Ectodermal cell (in vitro differentiated cells): ENCODE measurements around the gene SIRT7. TPM values are rescaled to one million over a fixed set of nuclear protein-coding genes. Genes with fewer than 3 reads are reported as not detected.

Source experiments
- H3K27ac ChIP-seq: 2 replicates; pipeline ENCODE4 v1.7.0; 2013; ENCODE audit warnings: mild to moderate bottlenecking, low read depth, low read length; ENCODE audit not compliant: insufficient read depth, poor library complexity, severe bottlenecking
- H3K27me3 ChIP-seq: 2 replicates; pipeline ENCODE4 v1.7.0; 2013; ENCODE audit warnings: mild to moderate bottlenecking, low read length; ENCODE audit not compliant: insufficient read depth, control insufficient read depth, poor library complexity, severe bottlenecking
- H3K36me3 ChIP-seq: one replicate; pipeline ENCODE4 v1.7.0; 2013; ENCODE audit warnings: low read length; ENCODE audit not compliant: control insufficient read depth, insufficient read depth
- H3K4me1 ChIP-seq: one replicate; pipeline ENCODE4 v1.7.0; 2013; ENCODE audit warnings: low read length; ENCODE audit not compliant: control insufficient read depth, insufficient read depth
- H3K4me3 ChIP-seq: 2 replicates; pipeline ENCODE4 v1.7.0; 2013; ENCODE audit warnings: low read depth, low read length, control low read depth; ENCODE audit not compliant: insufficient read depth
- H3K9me3 ChIP-seq: 2 replicates; pipeline ENCODE4 v1.7.0; 2013; ENCODE audit warnings: mild to moderate bottlenecking, low read length, moderate library complexity; ENCODE audit not compliant: control insufficient read depth
- WGBS, 2 experiments: methylation state at CpG; one replicate each; pipeline ENCODE4 v1.1.7; 2013; ENCODE audit warnings: missing lambda C conversion rate in 2 of 2; 5-methylcytosine and 5-hydroxymethylcytosine counted together
- polyA plus RNA-seq, 4 experiments: library from polyadenylated mRNA; stranded (reverse); fragments of 50-300 nt; gene quantifications; one replicate each; pipeline ENCODE4 v1.2.3, GENCODE V29; 2013

SIRT7 gene, protein sequence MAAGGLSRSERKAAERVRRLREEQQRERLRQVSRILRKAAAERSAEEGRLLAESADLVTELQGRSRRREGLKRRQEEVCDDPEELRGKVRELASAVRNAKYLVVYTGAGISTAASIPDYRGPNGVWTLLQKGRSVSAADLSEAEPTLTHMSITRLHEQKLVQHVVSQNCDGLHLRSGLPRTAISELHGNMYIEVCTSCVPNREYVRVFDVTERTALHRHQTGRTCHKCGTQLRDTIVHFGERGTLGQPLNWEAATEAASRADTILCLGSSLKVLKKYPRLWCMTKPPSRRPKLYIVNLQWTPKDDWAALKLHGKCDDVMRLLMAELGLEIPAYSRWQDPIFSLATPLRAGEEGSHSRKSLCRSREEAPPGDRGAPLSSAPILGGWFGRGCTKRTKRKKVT
- 16.9 TPM for polyA plus RNA-seq (2013, experiment 1 of 4)
- polyA plus RNA-seq (2013, experiment 2 of 4), result 17.6 TPM
- polyA plus RNA-seq (2013, experiment 3 of 4), result 14.1 TPM
- polyA plus RNA-seq (2013, experiment 4 of 4), result 19.3 TPM

DNA sequence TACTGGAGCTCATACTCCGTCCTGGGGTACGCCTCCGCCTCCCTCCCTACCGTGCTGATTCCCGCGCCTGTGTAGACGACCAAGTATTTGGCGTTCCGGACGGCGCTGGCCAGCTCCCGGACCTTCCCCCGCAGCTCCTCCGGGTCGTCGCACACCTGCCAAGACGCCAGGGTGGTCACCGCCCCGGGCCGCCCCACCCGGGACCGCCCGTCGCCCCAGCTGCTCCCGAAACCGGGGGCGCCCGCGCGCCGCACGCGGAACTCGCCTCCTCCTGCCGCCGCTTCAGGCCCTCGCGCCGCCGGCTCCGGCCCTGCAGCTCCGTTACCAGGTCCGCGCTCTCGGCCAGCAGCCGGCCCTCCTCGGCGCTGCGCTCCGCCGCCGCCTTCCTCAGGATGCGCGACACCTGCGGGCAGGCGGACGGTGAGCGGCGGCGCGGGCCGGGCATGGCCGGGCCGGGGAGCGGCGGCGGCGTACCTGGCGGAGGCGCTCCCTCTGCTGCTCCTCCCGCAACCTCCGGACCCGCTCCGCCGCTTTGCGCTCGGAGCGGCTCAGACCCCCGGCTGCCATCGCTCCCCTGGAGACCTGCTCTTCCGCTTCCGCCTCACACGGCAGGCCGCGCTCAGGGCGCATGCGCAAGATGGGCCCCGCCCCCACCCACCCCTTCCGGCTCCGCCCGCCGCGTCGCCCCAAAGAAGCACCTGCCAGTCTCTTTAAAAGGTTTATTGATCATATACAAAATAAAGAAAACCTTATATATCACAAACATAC is at the start of gene SIRT7:
Gene SIRT7, minus strand, starts transcription at position 612 of the 768 bp plus-strand sequence. Its CDS starts 45 bp downstream, at position 567.
- 1% methylated on average over 88 to 94 of the region's 94 CpGs for WGBS, 2 experiments
- H3K4me1 ChIP-seq, result peaks cover 6% of the 10 kb centered on the region
- peaks cover 12% of the 10 kb centered on the region for H3K36me3 ChIP-seq
- no peaks in the 10 kb centered on the region for H3K9me3 ChIP-seq
- no peak within 1 kb of the TSS for H3K27ac ChIP-seq
- peak within 1 kb of the TSS; percentile 81 for H3K4me3 ChIP-seq
- H3K27me3 ChIP-seq, result no peaks in the 10 kb centered on the region

DNA sequence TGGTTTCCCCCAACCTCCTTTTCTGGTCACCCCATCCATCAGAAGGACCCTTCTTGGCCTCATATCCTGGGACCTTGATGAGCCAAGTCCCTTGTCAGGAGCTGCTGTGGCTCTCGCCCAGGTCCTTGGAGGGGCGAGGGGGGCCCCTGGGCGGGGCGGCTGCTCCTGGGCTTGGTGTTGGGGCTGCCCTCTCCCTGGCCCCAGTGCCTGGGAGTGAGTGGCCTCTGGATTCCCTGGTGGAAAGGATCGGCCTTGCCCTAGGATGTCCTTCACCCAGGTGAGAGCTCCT is 49.2 kb upstream of the SIRT7 start:
- Histone ChIP-seq H3K4me1 (peaks cover 21% of the 10 kb centered on the region), H3K9me3 (no peaks in the 10 kb centered on the region), H3K36me3 (no peaks in the 10 kb centered on the region), H3K27ac (no peak overlapping the region), H3K27me3 (peaks cover 52% of the 10 kb centered on the region), H3K4me3 (no peak overlapping the region)
- 71% methylated on average over 5 of the region's 5 CpGs for WGBS, 2 experiments

DNA sequence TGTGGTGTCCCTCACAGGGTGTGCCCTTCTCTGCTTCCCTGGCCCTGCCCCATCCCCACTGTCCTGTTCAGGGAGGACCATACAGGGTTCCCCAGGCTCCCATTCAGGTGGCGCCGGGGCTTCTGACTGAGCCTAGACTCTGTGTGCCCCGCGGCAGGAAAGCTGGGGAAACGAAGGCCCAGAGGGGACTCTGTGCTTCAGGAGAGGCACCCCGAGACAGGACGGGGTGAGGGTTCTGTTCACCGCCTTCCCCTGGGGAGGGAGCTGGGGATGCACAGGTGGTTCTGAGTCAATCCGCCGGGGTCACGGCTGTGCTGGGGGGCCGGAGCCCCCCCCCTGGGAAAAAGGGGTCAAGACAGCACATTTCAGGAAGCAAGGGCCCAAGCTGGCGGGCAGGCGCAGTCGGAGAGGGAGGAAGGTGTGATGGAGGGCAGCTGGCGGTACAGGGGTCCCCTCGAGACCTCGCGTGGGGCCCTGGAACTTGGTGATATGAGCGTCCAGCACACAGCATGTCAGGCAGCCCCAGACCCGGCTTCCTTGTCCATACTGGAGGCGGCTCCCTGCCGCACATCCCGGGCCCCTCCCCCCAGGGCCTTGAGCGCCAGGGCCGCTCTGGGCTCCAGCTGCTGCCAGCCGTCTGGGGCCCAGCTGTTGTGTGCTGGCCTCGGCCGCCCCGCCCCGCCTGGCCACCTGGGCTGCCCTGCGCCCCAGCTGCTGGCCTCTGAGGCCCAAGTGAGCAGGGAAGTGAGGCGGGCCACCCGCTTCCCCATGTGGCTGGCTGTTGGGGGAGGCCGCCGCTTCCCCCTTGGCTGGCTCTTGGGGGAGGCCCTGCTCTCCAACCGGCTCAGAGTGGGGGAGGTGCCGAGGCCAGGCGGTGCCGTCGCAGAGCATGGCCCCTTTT is 48.6 kb upstream of the SIRT7 start:
- H3K4me3 ChIP-seq, result no peak overlapping the region
- H3K27me3 ChIP-seq, result peaks cover 58% of the 10 kb centered on the region
- H3K27ac ChIP-seq, result no peak overlapping the region
- 58% methylated on average over 41 of the region's 41 CpGs for WGBS, 2 experiments
- no peaks in the 10 kb centered on the region for H3K36me3 ChIP-seq
- no peaks in the 10 kb centered on the region for H3K9me3 ChIP-seq
- H3K4me1 ChIP-seq, result peaks cover 27% of the 10 kb centered on the region

DNA sequence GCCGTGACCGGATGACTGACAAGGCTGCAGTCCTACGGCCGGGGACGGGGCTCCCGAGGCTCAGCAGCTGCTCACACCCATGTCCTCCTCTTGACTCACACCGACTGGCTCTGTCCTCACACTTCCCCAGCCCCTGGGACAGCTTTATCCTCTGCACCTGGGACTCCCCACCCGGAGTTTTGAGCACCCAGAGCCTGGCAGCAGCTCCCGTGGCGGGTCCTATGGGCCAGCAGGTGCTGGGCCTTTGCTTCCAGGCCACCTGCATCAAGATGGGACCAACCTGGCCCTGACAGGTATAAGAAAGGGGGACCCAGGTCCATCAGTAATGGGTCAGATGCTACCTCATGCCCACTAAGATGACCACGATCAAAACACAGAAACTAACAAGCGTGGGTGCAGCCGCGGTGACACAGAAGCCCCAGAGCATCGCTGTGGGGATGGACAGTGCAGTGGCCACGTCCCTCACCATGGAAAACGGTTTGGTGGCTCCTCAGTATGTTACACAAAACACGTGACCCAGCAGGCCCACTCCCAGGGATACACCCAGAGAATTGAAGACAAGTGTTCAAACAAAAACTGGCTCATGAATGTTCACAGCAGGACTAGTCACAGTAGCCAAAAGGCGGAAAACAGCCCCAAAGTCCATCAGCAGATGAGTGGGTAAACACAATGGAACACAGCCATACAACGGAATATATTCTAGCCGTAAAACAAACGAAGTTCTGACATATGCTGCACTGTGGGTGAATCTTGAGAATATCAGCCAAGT is 46.3 kb upstream of the SIRT7 start:
- Histone ChIP-seq H3K36me3 (no peaks in the 10 kb centered on the region), H3K27ac (no peak overlapping the region), H3K4me1 (peaks cover 28% of the 10 kb centered on the region), H3K27me3 (peaks cover 81% of the 10 kb centered on the region), H3K4me3 (no peak overlapping the region), H3K9me3 (no peaks in the 10 kb centered on the region)
- WGBS, 2 experiments, result 76 to 77% methylated on average over 22 of the region's 22 CpGs

DNA sequence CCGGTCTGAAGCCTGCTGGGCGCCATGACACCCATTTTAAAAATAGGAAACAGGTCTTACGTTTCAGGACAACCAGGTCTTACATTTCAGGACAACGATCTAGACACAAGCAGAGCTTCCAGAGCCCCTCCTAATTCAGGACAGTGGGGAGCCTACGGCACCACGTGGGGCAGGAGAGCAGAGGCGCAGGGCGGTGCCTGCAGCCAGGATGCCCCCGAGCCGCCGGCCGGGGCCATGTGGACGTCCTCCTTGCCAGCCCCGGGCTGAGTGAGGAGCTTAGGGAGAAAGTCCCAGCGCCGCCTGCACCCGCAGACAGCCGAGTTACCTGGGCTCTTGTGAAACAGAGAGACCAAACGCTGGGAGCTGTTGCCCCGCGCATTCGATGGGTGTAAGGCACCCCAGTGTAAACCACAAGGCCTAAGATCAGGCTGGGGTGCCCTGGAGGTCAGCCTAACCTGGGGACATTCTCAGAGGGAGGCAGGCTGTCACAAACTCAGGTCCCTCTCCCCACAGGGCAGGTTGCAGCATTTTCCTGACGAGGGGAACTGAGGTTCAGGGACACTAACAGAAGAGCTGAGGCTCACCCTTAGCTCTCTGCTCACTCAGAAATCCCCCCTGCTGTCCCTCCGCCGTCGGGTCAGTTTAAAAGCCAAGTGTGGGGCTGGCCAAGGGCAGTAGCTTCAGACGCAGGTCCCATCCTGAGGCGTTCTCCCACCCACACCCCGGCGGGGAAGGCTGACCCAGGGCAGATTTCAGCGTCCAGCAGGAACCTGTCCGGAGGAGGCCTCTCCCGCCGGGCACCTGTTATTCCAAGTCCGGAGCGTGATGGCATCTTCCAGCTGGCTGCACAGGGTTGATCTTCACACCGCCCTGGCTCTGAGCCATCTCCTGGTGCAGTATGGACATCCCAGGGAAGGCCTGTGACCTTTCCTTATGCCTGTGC is 44.8 kb upstream of the SIRT7 start:
- H3K9me3 ChIP-seq, result no peaks in the 10 kb centered on the region
- 64 to 68% methylated on average over 37 of the region's 37 CpGs for WGBS, 2 experiments
- peaks cover 23% of the 10 kb centered on the region for H3K4me1 ChIP-seq
- no peaks in the 10 kb centered on the region for H3K36me3 ChIP-seq
- H3K27ac ChIP-seq, result no peak overlapping the region
- H3K4me3 ChIP-seq, result no peak overlapping the region
- H3K27me3 ChIP-seq, result peaks cover 91% of the 10 kb centered on the region

DNA sequence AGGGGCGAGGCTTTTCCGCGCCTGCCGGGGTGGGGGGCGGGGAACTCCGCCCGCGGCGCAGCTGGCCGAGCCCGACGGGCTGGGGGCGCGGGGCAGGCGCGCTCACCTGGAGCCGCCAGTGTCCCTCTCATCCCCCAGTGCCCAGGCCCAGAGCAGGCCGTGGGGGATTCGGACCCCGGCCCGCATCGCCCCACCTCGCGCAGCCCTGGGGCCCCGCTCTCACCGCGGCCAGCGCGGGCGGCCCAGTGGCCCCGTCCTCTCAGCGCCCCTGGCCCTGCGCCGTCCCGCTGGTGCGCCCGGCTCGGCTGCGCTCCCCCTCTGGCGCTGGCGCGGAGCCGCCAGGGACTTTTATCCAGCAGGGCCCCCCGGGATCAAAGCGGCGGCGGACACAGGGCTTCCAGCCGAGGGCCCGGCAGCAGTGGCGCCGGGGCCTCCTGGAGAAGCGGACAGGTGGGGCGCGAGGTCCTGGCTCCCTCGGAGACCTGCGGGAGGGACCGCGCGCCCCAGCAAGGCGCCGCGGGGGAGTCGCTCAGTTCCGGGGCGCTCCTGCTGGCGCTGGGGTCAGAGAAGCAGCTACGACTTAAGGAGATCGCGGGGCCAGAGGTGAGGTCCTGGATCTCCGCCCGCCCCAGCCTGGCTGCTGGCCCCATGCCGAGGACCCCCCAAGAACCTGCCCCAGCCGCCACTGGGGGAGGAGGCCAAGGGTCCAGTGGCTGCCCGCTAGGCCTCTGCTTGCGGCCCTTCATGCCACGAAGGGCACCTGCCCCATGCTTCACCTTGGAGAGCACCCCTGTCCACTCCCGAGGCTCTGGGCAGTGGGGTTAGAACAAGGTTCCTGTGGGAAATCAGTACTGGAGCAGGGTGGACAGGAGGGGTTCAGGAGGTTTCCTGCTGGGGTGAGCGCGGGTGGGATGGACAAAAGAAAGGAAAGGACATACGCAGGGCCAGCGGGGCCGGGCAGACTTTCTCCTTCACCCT is 43.8 kb upstream of the SIRT7 start:
- Histone ChIP-seq H3K4me3 (peak overlapping the region; percentile 11), H3K27me3 (peaks cover 93% of the 10 kb centered on the region), H3K27ac (no peak overlapping the region), H3K9me3 (no peaks in the 10 kb centered on the region), H3K4me1 (peaks cover 13% of the 10 kb centered on the region), H3K36me3 (no peaks in the 10 kb centered on the region)
- WGBS, 2 experiments, result 16 to 17% methylated on average over 82 of the region's 82 CpGs

DNA sequence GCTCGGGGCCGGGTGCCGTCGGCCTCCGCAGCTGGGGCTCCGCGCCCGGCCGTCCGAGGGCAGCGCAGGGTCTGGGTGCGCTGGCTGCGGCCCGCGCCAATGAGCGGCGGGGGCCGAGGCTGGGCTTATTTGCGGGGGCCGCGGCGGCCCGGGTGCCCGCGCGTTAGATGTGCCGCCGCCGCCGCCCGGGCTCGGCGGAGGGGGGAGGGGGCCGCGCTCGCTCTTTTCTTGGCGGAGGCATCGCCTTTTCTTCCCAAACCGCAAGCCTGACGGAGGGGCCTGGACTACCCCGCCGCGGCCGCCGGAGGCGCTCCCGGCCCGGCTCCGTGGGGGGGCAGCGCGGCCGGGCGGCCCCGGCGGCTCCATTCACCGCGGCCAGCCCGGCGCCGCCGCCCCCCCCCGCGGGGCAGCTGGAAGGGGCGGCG is 43.1 kb upstream of the SIRT7 start, which contains the start of gene NOTUM:
Gene NOTUM, minus strand, starts transcription at position 101 of the 425 bp plus-strand sequence. CDS start 278 bp downstream, outside the sequence.
- Histone ChIP-seq H3K4me3 (peak within 1 kb of the TSS; percentile 25), H3K36me3 (no peaks in the 10 kb centered on the region), H3K27me3 (peaks cover 86% of the 10 kb centered on the region)

More for the DNA sequence above, 43.1 kb upstream of the SIRT7 start, which contains the start of gene NOTUM:
- no peak within 1 kb of the TSS for H3K27ac ChIP-seq
- H3K4me1 ChIP-seq, result peaks cover 8% of the 10 kb centered on the region
- no peaks in the 10 kb centered on the region for H3K9me3 ChIP-seq
- WGBS, 2 experiments, result 1% methylated on average over 65 of the region's 65 CpGs
